ENCODE results near the gene STRBP.

- TF ChIP-seq LEF1 (IDR thresholded peaks at IDR 0.05; ENCODE audit: borderline replicate concordance) (no peak), TARDBP (IDR thresholded peaks at IDR 0.05) (no peak), FOXM1 (IDR thresholded peaks at IDR 0.05; ENCODE audit: borderline replicate concordance) (no peak), SP1 (IDR thresholded peaks at IDR 0.05) (no peak), ZNF384 (IDR thresholded peaks at IDR 0.05) (no peak), FOXA1 (IDR thresholded peaks at IDR 0.05) (no peak), ELF4 (IDR thresholded peaks at IDR 0.05) (no peak), PKNOX1 (IDR thresholded peaks at IDR 0.05) (no peak), HDGF (IDR thresholded peaks at IDR 0.05; ENCODE audit: borderline replicate concordance) (no peak)
Measured at GRCh38 chr9:123315635-123316034, 47.2 kb upstream of the STRBP start.

Data from HEK293T (cell line).